Glutamatergic neuron (in vitro differentiated cells): Measurements from ENCODE around the gene ST13. TPM values are rescaled to one million over a fixed set of nuclear protein-coding genes. Genes with fewer than 3 reads are reported as not detected.
"Not testable (repeated sequence)": the region's sequence is repeated elsewhere in the genome, so short reads cannot be mapped to it uniquely, and the experiment has no call there.

Experiments
- DNase-seq: peaks from one replicate; pipeline ENCODE4 v3.0.0; 2022
- H3K27ac Mint-ChIP-seq: one replicate; pipeline ENCODE4 v1.8.0; 2020; ENCODE audit warnings: mild to moderate bottlenecking, mixed read lengths, inconsistent platforms; ENCODE audit not compliant: unreplicated experiment
- H3K27me3 Mint-ChIP-seq: one replicate; pipeline ENCODE4 v1.8.0; 2020; ENCODE audit warnings: mild to moderate bottlenecking, moderate library complexity, mixed read lengths, inconsistent platforms; ENCODE audit not compliant: unreplicated experiment
- H3K36me3 Mint-ChIP-seq: one replicate; pipeline ENCODE4 v1.8.0; 2020; ENCODE audit warnings: mild to moderate bottlenecking, mixed read lengths, inconsistent platforms; ENCODE audit not compliant: unreplicated experiment
- H3K4me1 Mint-ChIP-seq: one replicate; pipeline ENCODE4 v1.8.0; 2020; ENCODE audit warnings: mild to moderate bottlenecking, low read depth, mixed read lengths, inconsistent platforms; ENCODE audit not compliant: unreplicated experiment
- H3K4me3 Mint-ChIP-seq: one replicate; pipeline ENCODE4 v1.8.0; 2020; ENCODE audit warnings: mild to moderate bottlenecking, mixed read lengths, inconsistent platforms; ENCODE audit not compliant: unreplicated experiment
- H3K9me3 Mint-ChIP-seq: one replicate; pipeline ENCODE4 v1.8.0; 2020; ENCODE audit warnings: mild to moderate bottlenecking, moderate library complexity, mixed read lengths, inconsistent platforms; ENCODE audit not compliant: unreplicated experiment
- total RNA-seq: library from RNA; stranded (reverse); fragmentation: NEBNext Ultra II Directional; extraction: Animal tissue kit (Norgen Biotek cat#: 25700); gene quantifications from one replicate; pipeline ENCODE4 v1.2.1, GENCODE V29; 2021; ENCODE audit not compliant: unreplicated experiment
- TF ChIP-seq, protein P1 (sequence below): fragments of 200-600 bp; sonication (generic); IDR thresholded peaks from one replicate; pipeline ENCODE4 v1.5.0; 2021; ENCODE audit not compliant: partially characterized antibody, unreplicated experiment

The ST13 gene
- total RNA-seq, 1 donor from 2014 or later, result 196 TPM

DNA sequence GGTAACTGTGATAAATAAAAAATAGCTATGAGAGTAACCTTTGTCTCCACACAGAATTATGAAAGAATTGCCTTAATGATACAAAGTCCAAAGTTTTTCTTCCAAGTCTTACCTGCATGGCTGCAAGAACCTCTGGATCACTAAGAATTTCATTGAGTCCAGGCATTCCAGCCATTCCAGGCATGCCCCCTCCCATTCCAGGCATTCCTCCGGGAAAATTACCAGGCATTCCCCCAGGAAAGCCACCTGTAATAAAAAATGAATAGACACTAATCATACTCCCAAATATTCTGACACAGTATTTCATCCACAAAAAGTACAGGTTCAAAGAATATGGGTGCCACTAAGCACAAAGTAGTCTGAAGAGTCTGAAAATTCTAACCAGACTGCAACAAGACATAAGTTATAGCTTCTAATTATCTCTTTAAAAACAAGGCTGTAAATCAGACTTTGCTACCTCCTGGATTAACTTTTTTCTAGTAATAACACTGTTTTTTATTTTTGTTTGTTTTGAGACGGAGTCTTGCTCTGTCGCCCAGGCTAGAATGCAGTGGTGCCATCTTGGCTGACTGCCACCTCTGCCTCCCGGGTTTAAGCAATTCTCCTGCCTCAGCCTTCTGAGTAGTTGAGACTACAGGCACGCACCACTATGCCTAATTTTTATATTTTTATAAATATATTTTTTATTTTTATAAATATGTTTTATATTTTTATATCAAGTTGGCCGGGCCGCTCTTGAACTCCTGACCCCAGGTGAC is 29.3 kb downstream of the ST13 start:
- Mint-ChIP-seq H3K27ac (no peak overlapping the region), H3K27me3 (no peaks in the 10 kb centered on the region), H3K9me3 (no peaks in the 10 kb centered on the region), H3K4me1 (no peaks in the 10 kb centered on the region), H3K36me3 (no peaks in the 10 kb centered on the region), H3K4me3 (no peak overlapping the region)
- TF ChIP-seq, protein P1, sequence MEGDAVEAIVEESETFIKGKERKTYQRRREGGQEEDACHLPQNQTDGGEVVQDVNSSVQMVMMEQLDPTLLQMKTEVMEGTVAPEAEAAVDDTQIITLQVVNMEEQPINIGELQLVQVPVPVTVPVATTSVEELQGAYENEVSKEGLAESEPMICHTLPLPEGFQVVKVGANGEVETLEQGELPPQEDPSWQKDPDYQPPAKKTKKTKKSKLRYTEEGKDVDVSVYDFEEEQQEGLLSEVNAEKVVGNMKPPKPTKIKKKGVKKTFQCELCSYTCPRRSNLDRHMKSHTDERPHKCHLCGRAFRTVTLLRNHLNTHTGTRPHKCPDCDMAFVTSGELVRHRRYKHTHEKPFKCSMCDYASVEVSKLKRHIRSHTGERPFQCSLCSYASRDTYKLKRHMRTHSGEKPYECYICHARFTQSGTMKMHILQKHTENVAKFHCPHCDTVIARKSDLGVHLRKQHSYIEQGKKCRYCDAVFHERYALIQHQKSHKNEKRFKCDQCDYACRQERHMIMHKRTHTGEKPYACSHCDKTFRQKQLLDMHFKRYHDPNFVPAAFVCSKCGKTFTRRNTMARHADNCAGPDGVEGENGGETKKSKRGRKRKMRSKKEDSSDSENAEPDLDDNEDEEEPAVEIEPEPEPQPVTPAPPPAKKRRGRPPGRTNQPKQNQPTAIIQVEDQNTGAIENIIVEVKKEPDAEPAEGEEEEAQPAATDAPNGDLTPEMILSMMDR, result no peak
- no peak for DNase-seq

DNA sequence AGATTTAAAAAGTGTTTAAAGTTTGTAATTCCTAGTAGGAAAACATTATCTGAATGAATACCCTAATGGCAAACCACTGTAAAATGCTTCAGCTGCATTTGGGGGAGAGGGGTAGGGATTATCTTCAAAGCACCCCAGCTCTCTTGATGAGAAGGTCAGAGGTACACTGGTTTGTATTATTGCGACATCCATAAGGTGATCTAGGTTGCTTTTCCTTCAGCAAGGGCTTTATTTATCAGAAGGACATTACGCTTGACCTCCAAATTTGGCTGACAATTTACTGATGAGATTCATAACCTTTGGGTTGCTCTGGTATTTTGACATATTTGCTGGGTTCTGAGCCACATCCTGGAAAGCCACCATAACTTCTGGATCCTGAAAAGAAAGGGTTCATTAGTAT is 30.1 kb downstream of the ST13 start:
- H3K27ac Mint-ChIP-seq, H3K27me3 Mint-ChIP-seq, H3K4me1 Mint-ChIP-seq, H3K4me3 Mint-ChIP-seq, DNase-seq, H3K9me3 Mint-ChIP-seq, H3K36me3 Mint-ChIP-seq: not testable (repeated sequence)

DNA sequence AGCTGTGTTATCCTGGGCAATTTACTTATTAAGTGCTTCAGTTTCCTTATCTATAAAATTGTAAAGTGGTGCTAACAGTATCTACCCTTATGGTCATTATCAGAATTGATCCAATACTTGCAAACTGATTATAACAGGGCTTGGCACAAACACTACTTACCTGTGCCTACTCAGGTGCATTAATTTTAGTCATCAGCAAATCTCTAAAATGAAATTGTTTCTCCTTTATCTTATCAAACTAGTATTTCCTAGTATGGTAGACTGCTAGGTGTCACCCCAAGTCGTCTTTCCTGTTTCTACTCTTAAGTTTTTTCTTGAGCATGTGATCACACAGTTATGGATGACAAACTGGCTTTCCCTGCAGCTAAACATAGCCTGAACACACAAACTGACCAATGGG is 33.0 kb downstream of the ST13 start:
- no peak for DNase-seq
- no peak overlapping the region for H3K27ac Mint-ChIP-seq
- no peaks in the 10 kb centered on the region for H3K27me3 Mint-ChIP-seq
- H3K4me3 Mint-ChIP-seq, result no peak overlapping the region
- no peaks in the 10 kb centered on the region for H3K36me3 Mint-ChIP-seq
- no peaks in the 10 kb centered on the region for H3K9me3 Mint-ChIP-seq
- TF ChIP-seq, protein P1, result no peak
- H3K4me1 Mint-ChIP-seq, result peaks cover 2% of the 10 kb centered on the region

DNA sequence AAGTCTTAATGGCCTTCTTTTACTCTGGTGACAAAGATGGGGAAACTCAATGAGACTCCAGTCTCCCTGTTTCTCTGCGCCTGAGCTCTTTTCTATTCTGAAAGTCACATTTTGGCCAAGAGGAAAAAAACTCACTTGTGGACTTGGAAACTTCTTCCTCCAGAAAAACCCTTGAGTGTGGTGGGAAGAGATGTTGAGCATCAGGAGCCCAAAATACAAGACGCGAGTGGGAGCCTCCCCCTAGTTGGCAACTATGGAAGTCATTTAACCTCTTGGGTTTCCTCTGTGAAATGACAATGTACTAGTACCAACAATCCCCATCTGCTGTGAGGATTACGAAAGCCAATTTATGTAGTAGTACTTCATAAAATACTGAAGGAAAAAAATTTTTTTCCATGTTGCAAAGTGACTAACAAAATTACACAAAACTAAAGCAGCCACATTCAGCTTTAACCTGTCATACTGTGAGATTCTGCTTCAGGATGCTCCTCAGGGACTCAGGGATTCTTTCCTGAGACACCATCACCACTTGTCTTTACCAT is 36.8 kb downstream of the ST13 start:
- peaks cover 2% of the 10 kb centered on the region for H3K4me1 Mint-ChIP-seq
- no peaks in the 10 kb centered on the region for H3K9me3 Mint-ChIP-seq
- TF ChIP-seq, protein P1, result no peak
- DNase-seq, result no peak
- H3K27ac Mint-ChIP-seq, result peak overlapping the region; percentile 28
- peaks cover 4% of the 10 kb centered on the region for H3K27me3 Mint-ChIP-seq
- H3K4me3 Mint-ChIP-seq, result peak overlapping the region; percentile 83
- no peaks in the 10 kb centered on the region for H3K36me3 Mint-ChIP-seq

DNA sequence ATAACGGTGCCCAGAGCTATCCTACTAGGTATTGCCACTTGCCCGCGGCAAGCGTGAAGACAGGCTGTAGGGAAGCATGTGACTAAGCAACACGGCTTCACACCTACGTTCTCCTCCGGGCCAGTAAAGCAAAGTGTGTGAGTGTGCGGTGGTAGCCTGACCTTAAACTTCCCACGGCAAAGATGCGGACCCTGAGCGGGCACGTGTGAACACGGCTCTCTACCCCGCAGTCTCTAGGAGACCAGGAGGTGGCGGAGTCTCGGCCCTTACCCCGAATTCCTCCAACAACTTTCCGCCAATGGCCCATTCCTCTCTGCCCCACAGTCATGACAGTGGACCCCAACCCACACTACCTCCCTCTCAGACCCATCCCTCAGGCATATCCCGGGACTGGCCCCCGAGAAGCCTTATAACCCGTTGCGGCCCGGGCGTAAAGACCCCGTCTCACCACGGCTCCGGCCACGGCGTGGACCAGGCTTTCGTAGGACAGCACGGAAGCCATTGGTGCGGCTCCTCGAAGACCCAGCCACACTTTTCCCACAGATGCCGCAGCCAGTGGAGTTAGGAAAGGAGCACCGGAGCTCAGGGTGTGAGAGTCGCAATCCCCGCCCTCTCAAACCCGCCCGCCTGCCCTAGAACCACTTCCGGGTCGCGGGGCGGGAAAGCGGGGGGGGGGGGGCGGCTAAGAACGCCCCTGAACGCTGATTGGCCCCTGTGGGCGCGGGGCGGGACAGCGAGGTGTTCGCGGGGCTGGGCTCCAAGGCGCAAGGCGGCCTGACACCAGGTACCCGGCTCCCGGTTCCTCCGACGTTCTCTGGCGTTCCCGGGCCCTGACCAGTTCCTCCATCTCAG is 37.5 kb downstream of the ST13 start, which contains the start of gene SLC25A17:
Gene SLC25A17, minus strand, starts transcription at position 600 of the 852 bp plus-strand sequence. Its CDS starts 98 bp downstream, at position 502.
- Mint-ChIP-seq H3K36me3 (no peaks in the 10 kb centered on the region), H3K9me3 (no peaks in the 10 kb centered on the region), H3K27ac (peak within 1 kb of the TSS; percentile 37), H3K4me3 (peak within 1 kb of the TSS; percentile 99), H3K27me3 (peaks cover 4% of the 10 kb centered on the region), H3K4me1 (peaks cover 2% of the 10 kb centered on the region)
- TF ChIP-seq, protein P1, result peak; percentile 8
- peak; percentile 89 for DNase-seq
